SK-N-SH treated with all-trans-retinoic acid at 6 μM for 48 hours (cell line): ENCODE measurements around the gene TBX10.

Experiments used
- CREB5 ChIP-seq: fragments of 250-450 bp; sonication (Bioruptor Pico); IDR thresholded peaks from 2 replicates; pipeline ENCODE4 v1.5.1; 2020; ENCODE audit warnings: low read depth, mild to moderate bottlenecking, moderate library complexity
- CSRNP3 ChIP-seq: fragments of 250-450 bp; sonication (Bioruptor Pico); IDR thresholded peaks from 2 replicates; pipeline ENCODE4 v1.5.1; 2021; ENCODE audit warnings: mild to moderate bottlenecking, moderate library complexity
- ESRRG ChIP-seq: fragments of 250-450 bp; sonication (Bioruptor Pico); IDR thresholded peaks from 2 replicates; pipeline ENCODE4 v1.6.1; 2021; ENCODE audit warnings: mild to moderate bottlenecking
- PATZ1 ChIP-seq: fragments of 250-450 bp; sonication (Bioruptor Pico); IDR thresholded peaks from 2 replicates; pipeline ENCODE4 v1.8.0; 2020; ENCODE audit warnings: mild to moderate bottlenecking, moderate library complexity, borderline replicate concordance
- POU6F1 ChIP-seq: fragments of 250-450 bp; sonication (Bioruptor Pico); IDR thresholded peaks from 2 replicates; pipeline ENCODE4 v1.8.0; 2021; ENCODE audit warnings: low read depth, mild to moderate bottlenecking, moderate library complexity, borderline replicate concordance
- PPARA ChIP-seq: fragments of 250-450 bp; sonication (Bioruptor Pico); IDR thresholded peaks from 2 replicates; pipeline ENCODE4 v1.5.0; 2020; ENCODE audit warnings: mild to moderate bottlenecking, borderline replicate concordance
- SNAI2 ChIP-seq: fragments of 250-450 bp; sonication (Bioruptor Pico); IDR thresholded peaks from 2 replicates; pipeline ENCODE4 v1.5.0; 2020; ENCODE audit warnings: mild to moderate bottlenecking, moderate library complexity
- TCF4 ChIP-seq: fragments of 250-450 bp; sonication (Bioruptor Pico); IDR thresholded peaks from 2 replicates; pipeline ENCODE4 v1.8.0; 2021; ENCODE audit warnings: mild to moderate bottlenecking, moderate library complexity, borderline replicate concordance
- TOX ChIP-seq: fragments of 250-450 bp; sonication (Bioruptor Pico); IDR thresholded peaks from 2 replicates; pipeline ENCODE4 v1.8.0; 2021; ENCODE audit warnings: mild to moderate bottlenecking, moderate library complexity, borderline replicate concordance
- TSHZ2 ChIP-seq: fragments of 250-450 bp; sonication (Bioruptor Pico); IDR thresholded peaks from 2 replicates; pipeline ENCODE4 v1.5.0; 2020; ENCODE audit warnings: mild to moderate bottlenecking, moderate library complexity
- ZFP3 ChIP-seq: fragments of 250-450 bp; sonication (Bioruptor Pico); IDR thresholded peaks from 2 replicates; pipeline ENCODE4 v1.5.0; 2020; ENCODE audit warnings: mild to moderate bottlenecking, moderate library complexity
- ZFP30 ChIP-seq: fragments of 450-650 bp; formaldehyde crosslinking; IDR thresholded peaks from 2 replicates; pipeline ENCODE4 v1.5.0; 2022; ENCODE audit warnings: mild to moderate bottlenecking, moderate library complexity
- ZNF565 ChIP-seq: fragments of 450-650 bp; formaldehyde crosslinking; conservative IDR thresholded peaks from 2 replicates; pipeline ENCODE4 v1.5.0; 2020; ENCODE audit warnings: low read depth, mild to moderate bottlenecking, moderate library complexity
- ZNF8 ChIP-seq: fragments of 450-650 bp; formaldehyde crosslinking; IDR thresholded peaks from 2 replicates; pipeline ENCODE4 v1.5.0; 2020; ENCODE audit warnings: mild to moderate bottlenecking, moderate library complexity

- TF ChIP-seq ZFP3 (CRISPR knock-in tag) (no peak), CREB5 (CRISPR knock-in tag) (no peak), CSRNP3 (CRISPR knock-in tag) (no peak), PATZ1 (no peak), TSHZ2 (CRISPR knock-in tag) (no peak), ZFP30 (CRISPR knock-in tag) (no peak), ESRRG (CRISPR knock-in tag) (no peak), TOX (no peak), POU6F1 (no peak), ZNF565 (CRISPR knock-in tag) (no peak), PPARA (no peak), SNAI2 (CRISPR knock-in tag) (no peak), TCF4 (CRISPR knock-in tag) (no peak), ZNF8 (CRISPR knock-in tag) (no peak)
Measured at GRCh38 chr11:67613960-67614715, 25.4 kb downstream of the TBX10 start.
